GM19239 (cell line): ENCODE data around the gene SLIT3.
"Not testable (repeated sequence)": the region's sequence is repeated elsewhere in the genome, so short reads cannot be mapped to it uniquely, and the experiment has no call there.

Source experiments
- DNase-seq: peaks from one replicate; pipeline ENCODE4 v3.0.0; 2011; ENCODE audit warnings: low spot score; ENCODE audit not compliant: insufficient read length
- FAIRE-seq: peaks from 2 replicates; lab custom pipeline; 2011; peaks lifted over from hg19 to GRCh38; lab: Jason Lieb, UNC

Gene SLIT3

DNA sequence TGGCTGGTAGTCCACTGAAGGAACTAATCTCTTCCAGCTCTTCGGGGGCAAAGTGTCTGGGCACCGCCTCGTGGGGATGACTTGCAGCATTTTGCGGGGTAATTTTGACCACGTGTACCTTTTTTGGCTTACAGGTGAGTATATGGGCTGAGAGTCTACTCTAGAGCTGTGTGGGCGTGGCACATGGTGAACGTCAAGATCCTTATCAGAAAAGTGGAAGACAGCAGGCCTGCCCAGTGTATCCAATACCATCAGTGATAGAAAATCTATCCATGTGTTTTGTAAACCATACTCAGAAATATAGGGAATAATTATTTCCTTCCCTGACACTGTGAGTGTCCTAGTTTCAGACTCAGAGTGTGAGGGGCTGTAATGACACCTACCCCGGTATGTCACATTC lies 148.5 kb downstream of the SLIT3 start:
- no peak for DNase-seq
- no peak for FAIRE-seq

DNA sequence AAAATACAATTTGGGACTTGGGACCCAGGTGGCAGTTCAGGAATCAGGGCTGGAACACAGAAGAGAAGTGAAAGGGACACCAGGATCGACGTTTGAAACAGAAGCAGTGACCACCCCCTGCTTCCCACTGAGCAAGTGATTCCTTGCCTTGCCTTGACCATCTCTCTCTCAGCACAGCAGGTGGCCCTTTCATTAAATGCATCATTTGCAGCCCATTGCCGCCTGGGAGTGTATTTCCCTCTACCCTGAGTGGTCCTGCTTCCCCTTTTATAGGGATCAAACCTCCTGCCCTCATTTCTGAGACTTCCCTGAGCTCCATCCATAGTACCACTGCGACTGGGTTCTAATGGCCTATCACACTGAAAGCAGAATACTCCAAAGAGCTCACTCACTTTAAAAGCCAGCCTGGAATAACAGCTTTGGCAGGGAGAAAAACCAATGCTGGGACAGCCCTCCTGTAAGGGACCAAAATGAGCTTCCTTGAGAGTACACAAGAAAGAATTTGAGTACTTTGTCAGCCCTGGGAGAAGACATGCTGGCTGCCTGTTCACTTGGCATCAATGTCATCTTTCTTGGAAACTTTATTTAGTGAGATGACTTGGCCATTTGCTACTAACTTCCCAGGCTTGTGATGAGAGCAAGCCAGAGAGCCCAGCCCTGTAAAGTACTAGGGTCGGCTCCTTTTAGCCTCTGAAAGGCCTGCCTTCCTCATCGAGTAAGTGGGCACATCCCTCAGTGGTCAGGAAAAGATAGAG lies 149.7 kb downstream of the SLIT3 start:
- DNase-seq (no peak), FAIRE-seq (no peak)

DNA sequence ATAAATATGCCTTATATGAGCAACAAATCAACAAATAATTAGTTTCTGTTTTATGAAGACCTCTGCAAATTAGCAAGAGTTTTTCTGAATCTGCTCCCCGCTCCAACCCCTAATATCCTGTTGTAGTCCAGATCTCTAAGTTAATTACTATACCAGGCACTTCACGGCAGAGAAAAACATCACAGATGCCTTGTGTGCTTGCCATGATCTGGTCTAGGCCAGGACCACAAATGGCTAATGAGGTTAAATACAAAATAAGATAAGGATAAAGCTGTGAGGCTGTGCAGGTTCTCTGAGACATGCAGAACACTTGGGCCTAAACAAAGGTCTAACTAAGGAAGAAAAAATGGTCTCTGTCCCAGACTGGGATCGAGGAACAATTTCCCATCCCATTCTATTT lies 150.8 kb downstream of the SLIT3 start:
- no peak for DNase-seq
- no peak for FAIRE-seq

DNA sequence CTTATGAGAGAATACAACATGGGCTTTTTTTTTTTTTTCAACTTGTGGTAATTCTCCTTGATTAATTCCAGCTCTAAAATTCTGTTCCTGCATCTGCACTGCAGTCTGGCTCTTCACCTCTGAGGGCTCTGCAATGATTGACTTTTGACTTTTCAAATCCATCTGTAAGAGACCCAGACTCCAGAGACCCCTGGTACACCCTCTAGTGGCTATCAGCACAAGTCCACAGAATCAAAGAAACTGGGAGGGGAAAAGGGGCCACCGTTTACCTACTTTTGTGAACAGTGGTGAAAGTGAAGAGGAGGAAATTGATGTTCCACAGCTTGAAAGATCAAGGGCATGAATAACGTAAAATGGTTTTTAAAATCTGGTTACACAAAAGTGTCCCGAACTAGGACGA lies 151.6 kb downstream of the SLIT3 start:
- no peak for FAIRE-seq
- no peak for DNase-seq

DNA sequence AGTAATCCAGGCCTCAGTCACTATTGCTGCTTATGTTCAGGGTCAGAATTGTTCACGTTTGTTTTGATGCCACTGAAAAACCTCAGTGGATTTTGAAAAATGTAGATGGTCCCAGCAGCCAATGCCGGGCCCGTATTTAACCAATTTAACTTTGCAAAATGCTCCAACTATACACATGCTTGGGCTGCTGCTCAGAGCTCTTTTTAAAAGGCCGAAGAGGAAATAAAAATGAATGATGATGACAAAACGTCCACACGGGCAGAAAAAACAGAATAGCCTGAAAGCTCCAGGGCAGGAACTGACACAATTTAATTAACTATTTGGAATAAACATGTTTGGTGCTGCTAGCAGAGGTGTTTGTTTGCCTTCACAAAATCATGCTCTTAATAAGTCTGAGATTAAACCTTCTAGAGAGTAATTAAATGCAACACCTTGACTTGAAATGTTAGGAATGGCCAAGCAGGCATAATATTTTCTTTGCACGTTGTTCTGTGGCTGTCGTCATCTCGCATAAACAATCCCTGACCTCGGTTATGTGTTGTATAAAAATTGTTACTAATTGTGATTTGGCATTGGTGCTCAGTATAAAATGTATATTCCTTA lies 152.7 kb downstream of the SLIT3 start:
- FAIRE-seq (no peak), DNase-seq (no peak)

DNA sequence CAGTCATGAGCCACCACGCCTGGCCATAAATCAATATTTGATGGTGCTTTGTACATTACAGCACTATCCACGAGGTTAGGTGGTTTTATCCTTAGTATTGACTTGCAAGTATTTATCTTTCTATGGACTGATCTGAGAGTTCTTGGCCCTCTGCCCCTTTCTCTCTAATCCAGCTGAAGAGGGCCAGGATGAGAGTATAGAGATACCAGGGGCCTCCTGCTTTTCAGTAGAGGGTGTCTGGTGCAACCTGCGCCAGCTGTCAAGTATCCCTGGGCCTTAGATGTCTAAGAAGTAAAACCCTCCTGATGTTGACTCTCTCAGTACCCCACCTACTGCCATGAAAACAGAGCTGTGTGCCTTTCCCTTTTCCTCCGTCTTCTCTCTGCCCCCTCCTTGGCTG lies 153.4 kb downstream of the SLIT3 start:
- FAIRE-seq (no peak), DNase-seq (no peak)

DNA sequence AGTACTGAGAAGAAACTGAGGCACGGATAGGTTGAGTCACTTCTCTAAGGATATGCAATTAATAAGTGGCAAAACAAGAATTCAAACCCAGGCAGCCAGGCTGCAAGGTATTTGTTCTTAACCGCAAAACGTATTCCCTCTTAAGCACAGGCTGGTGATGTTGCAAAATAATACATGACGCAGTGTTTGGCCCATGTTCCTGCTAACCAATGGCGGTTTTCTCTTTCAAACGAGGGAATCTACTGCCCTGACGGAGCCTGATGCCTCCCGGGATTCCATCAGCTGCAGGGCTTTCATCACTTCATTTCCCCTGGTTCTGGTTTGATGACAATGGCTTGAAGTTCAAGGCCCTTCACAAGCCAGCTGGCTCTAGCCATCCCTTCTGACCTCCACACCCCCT lies 154.8 kb downstream of the SLIT3 start:
- DNase-seq (no peak), FAIRE-seq (no peak)

DNA sequence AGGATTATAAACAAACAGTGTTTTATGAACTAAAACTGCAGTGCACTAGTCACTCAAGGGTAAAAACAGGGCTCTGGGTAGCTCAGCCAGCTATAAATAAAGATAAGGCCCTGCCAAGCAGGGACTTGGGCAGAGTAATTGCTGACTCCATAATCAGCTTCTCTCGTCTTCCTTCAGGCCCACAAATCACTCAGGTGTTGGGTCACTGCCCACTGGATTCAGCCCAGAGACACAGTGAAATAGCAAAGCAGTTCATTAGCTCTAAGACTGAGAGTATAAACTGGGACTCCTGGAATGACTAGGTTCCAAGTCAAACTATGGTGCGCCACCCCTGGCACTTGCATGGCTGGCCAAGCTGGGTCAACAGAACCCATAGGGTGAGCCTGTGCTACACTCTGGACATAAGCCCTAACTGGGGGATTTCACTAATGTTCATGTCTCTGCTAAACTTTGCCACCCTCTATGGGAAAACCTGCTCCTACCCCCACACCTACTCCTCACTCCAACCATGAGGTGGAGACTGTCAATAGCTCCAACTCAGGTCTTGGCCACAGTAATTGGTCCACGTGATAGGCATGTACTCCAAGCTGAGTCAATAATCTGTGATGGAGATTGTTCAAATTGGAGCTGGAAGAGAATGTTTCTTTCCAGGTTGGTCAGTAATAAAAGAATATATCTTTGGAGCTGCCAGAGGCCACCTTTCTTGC lies 158.5 kb downstream of the SLIT3 start:
- FAIRE-seq (no peak), DNase-seq (no peak)

DNA sequence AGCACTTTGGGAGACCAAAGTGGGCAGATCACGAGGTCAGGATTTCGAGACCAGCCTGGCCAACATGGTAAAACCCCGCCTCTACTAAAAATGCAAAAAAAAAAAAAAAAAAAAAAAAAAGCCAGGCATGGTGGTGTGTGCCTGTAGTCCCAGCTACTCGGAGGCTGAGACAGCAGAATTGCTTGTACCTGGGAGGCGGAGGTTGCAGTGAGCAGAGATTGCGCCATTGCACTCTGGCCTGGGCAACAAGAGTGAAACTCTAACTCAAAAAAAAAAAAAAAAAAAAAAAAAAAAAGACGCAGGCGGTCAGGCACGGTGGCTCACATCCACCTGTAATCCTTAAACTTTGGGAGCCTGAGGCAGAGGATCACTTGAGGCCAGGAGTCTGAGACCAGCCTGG lies 160.7 kb downstream of the SLIT3 start:
- not testable (repeated sequence) for FAIRE-seq, DNase-seq

DNA sequence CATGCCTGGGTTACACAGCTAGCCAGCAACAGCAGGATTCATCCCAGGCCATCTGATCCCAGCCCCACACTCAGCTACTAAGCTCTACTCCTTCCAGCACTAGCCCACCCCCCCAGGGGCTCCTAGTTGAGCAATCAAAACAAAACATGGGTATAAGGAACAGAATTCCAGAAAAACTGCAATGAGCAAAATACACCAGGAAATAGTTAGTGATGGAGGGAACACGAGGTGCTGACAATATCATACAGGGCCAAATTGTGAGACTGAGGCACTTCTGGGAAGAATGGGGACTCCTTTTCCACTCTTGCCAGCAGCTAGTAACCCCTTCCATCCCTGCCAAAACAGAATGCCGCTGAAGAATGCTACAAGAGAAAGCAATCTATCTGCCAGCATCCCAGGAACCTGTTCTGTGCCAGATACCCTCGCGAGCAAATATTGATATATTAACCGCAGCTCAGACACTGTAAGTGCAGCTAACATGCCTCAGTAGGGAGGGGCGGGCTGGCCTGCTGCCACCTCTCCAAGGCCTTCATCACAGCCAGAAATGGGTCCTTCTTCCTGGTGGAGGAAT lies 161.4 kb downstream of the SLIT3 start:
- no peak for FAIRE-seq
- DNase-seq = no peak

DNA sequence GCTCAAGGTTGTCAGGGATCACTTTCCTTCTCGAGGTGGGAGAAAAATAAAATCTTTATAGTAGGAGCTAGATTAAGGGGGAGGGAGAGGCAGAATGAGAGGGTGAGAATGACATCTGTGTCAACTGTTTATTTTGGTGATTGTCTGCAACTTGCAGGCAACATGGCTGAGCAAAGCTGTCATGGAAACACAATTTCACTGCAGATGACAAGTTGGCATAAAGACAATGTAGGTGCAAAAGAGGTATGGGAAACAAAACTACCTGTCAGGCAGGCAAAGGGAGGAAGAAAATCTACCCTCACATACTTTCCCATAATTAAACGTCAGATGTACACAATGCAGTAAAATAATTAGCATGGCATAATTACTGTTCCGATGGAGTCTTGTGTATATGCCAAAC lies 167.4 kb downstream of the SLIT3 start:
- no peak for FAIRE-seq

DNA sequence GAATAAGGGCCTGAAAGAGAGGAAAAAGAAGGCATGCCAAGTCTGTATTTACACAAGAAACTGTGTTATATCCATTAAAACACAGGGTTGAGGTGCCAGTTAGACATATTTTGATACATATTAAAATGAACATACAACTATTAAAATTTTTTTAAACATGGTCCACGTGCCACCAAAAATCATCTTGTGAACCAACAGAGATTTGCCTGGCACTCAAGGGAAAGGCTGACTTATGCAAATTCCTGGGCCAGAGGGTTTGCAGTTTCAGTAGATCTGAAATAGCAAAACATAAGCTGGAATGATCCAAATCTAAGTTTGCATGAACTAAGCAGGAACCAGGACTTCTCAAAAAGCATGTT lies 168.7 kb downstream of the SLIT3 start:
- no peak for DNase-seq
- no peak for FAIRE-seq

More for the DNA sequence above, 167.4 kb downstream of the SLIT3 start:
- DNase-seq = no peak

DNA sequence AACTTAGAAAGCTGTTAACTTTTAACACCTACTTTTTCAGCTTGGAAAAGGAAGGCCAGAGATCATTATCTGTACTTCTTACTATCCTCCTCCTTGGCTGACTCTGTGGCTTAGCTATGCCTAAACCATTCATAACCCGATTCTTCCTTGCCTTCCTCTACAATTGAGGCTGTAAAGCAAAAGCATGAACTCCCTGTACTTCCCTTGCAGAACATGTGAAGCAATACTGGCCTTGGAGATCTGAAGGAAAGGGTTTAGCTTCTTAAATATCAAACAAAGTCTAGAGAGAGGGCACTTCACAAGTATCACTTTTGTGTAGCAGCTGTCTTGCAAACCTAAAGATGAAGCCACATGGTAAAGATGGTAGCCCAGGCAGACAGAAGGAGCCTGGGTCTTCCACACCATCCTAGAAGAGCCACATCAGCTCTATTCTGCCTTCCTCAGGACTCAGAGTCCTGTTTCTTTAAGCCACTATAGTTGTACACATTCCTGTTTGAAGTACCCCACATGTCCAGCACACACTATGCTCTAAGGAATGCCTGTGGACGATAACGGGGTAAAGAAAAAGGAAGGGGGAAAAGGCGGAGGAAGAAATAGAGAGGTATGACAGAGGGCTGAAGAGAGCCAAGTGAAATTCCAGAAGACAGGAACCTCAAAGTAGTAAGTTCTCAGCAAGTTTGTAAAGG lies 169.2 kb downstream of the SLIT3 start:
- no peak for DNase-seq
- no peak for FAIRE-seq

DNA sequence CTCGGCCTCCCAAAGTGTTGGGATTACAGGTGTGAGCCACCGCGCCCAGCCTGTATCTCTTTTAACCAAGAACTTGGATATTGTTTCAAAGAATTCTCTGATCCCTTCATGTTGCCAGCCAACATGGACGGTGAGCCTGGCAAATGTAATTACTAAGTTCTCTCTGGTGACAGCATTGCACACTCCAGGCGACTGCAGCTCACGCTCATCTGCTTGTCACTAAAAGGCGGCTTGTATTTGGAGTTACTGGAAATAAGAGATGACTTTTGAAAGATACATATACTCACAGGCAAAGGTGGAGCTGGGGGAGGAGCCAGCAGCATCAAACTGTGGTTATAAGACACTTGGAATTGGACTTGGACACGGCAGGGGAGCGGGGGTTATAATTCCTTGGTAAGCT lies 172.3 kb downstream of the SLIT3 start:
- FAIRE-seq (no peak), DNase-seq (no peak)

DNA sequence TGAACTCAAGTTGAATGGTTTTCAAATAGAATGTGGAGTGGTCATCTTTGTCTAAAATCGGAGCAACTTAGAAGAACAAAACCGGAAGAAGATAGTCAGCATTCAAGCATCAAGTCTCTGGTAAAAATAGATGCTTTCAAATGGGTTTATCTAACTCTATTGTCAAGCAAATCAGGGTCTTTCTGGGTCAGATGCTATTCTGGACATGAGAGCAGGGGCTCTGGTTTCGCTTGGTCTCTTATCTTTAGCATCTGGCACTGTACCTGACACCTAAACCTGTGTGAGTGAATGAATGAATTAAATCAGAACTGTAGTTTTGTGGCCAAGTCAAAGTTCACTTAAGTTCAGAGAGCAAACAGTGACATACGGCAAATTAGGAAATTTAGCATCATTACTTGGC lies 173.5 kb downstream of the SLIT3 start:
- FAIRE-seq (no peak), DNase-seq (no peak)

DNA sequence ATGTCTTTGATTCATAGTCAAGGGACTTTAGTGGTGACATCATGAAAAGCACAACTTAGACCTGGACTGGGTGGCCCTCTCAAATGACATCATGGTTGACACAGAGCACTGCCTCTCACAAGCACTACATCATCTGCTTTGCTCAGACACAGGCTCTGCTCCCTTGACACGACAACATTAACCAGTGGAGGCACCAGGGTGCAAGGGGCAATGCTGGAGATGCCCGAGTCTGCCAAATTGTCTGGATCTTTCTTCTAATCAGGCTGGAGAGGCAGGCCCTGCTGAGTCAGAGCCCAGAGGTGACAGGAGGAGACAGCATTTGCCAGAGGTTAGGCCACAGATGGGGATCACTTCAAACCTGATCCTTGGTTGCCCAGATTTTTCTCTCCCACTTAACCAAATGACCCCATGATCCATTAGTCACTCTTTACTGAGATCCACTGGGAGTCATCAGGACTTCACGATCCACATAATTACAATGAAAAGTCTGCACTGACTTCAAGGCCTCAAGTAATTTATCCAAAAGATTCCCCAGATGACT lies 174.4 kb downstream of the SLIT3 start:
- no peak for DNase-seq
- FAIRE-seq = no peak

DNA sequence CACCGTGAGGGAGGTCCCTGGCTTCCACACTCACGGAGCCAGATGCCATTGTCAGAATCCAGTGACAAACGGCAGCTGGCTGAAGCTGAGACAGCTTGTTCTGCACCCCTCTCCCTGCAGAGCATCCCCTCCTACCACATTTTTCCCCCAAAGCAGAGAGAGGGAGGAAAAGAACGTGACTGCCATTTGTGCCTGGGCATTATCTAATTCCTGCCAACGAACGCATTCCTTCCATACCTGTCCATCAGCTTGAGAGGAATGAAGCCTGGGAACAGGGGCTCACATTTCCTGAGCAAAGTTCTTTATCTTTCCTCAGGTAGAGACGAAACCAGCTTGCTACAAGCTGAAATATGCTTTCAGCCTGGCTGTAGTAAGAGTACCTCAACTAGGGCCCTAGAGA lies 175.4 kb downstream of the SLIT3 start:
- DNase-seq (no peak), FAIRE-seq (no peak)

DNA sequence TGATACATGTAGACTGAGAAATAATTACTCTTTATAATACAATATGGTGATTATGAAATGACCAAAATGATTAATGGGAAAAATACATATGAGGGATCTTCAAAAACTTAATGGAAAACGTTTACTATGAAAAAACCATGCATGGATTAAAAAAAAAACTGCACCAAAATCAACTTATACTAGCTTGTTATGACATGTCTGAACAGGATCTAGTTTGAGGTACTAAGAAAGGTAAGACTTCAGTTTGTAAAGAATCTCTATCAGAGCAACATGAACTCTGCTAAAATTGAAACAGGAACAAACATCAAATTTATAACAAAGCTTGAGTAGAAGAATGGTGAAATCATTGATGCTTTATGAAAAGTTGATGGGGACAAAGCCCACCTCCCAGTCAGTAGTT lies 178.0 kb downstream of the SLIT3 start:
- no peak for DNase-seq
- no peak for FAIRE-seq

DNA sequence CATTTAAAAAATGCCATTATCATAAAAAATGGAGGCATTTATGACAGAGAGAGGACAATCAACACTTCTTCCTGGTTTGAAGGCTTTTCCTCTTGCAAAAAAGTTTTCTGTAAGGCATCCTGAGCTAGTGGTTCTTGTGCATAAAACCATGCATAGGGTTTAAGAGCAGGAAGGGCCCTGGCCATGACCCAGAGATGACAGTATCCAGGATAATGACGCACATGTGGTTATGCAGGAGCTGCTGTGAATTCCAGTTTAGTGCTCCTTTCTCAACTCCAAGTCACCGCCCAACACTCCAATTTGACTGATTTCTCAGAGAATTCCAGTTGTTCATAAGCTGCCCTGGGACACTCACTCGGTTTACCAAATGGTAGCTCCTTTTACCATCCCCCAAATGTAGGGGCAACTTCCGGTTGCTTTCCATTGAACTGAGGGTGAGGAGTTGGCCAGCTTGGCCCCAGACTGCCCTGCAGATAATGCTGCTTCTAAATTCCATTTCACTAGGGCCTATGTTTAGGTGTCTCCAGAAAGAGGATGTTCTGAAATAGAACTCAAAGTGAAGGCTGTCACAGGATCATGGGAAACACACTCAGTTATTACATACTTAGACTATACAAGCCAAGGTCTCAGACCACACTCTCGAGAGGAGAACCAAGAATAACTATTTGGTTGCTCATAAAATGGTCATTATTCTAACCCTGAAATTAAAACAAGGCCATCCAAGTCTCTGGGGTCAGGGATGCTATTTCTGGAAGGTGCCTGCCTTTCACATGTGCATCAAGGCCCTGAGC lies 179.1 kb downstream of the SLIT3 start:
- no peak for FAIRE-seq
- DNase-seq = no peak
